Measurements from ENCODE around the gene CACNA1I. TPM values are rescaled to one million over a fixed set of nuclear protein-coding genes. Genes with fewer than 3 reads are reported as not detected.
"Not testable (repeated sequence)": the region's sequence is repeated elsewhere in the genome, so short reads cannot be mapped to it uniquely, and the experiment has no call there.

The CACNA1I gene
- under 1 TPM in 3 of 4 donors, not detected in 1; under 0.01 to 0.39 (median 0.33) TPM for total RNA-seq

DNA sequence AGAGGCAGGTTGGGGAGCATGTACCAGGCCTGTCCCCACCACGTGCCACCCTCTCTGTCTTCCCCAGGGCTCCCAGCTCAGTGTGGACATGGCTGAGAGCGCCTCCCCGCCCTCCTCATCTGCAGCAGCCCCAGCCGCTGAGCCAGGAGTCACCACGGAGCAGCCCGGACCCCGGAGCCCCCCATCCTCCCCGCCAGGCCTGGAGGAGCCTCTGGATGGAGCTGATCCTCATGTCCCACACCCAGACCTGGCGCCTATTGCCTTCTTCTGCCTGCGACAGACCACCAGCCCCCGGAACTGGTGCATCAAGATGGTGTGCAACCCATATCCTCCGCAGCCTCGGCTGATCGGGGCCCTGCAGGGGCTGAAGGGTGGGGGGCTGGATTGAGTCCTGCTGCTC lies at the start of gene CACNA1I:
CACNA1I (plus strand) TSS at position 89 of the 400 bp plus-strand sequence; CDS start at position 89, 0 bp downstream.
- Histone ChIP-seq H3K27ac (replicated peaks in 1 of 4) (no peak within 1 kb of the TSS), H3K9me3 (no peaks in the 10 kb centered on the region), H3K4me1 (no peaks in the 10 kb centered on the region), H3K27me3 (peaks cover 0 to 57% (median 0%) of the 10 kb centered on the region in 4 donors), H3K4me3 (no peak within 1 kb of the TSS), H3K36me3 (no peaks in the 10 kb centered on the region)
- intact Hi-C loops (cut with DNase I) = no loop called here
- no peak for TF ChIP-seq EP300 (IDR thresholded peaks at IDR 0.05)
- no peak for TF ChIP-seq POLR2A (IDR thresholded peaks at IDR 0.05; ENCODE audit: low read depth)
- TF ChIP-seq, protein P1, sequence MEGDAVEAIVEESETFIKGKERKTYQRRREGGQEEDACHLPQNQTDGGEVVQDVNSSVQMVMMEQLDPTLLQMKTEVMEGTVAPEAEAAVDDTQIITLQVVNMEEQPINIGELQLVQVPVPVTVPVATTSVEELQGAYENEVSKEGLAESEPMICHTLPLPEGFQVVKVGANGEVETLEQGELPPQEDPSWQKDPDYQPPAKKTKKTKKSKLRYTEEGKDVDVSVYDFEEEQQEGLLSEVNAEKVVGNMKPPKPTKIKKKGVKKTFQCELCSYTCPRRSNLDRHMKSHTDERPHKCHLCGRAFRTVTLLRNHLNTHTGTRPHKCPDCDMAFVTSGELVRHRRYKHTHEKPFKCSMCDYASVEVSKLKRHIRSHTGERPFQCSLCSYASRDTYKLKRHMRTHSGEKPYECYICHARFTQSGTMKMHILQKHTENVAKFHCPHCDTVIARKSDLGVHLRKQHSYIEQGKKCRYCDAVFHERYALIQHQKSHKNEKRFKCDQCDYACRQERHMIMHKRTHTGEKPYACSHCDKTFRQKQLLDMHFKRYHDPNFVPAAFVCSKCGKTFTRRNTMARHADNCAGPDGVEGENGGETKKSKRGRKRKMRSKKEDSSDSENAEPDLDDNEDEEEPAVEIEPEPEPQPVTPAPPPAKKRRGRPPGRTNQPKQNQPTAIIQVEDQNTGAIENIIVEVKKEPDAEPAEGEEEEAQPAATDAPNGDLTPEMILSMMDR (IDR thresholded peaks at IDR 0.05) = no peak
- TF ChIP-seq POLR2AphosphoS5 (IDR thresholded peaks at IDR 0.05) = no peak
- 77% methylated on average over 11 of the region's 14 CpGs for WGBS
- DNase-seq (ENCODE audit: extremely low spot score) = no peak

DNA sequence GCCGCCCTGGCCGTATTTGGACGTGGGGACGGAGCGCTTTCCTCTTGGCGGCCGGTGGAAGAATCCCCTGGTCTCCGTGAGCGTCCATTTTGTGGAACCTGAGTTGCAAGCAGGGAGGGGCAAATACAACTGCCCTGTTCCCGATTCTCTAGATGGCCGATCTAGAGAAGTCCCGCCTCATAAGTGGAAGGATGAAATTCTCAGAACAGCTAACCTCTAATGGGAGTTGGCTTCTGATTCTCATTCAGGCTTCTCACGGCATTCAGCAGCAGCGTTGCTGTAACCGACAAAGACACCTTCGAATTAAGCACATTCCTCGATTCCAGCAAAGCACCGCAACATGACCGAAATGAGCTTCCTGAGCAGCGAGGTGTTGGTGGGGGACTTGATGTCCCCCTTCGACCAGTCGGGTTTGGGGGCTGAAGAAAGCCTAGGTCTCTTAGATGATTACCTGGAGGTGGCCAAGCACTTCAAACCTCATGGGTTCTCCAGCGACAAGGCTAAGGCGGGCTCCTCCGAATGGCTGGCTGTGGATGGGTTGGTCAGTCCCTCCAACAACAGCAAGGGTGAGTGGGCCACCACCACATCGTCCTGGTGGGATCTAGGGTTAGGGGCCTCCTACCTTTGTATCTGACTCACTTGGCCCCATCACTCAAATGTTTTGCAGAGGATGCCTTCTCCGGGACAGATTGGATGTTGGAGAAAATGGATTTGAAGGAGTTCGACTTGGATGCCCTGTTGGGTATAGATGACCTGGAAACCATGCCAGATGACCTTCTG lies 49.3 kb upstream of the CACNA1I start:
- Histone ChIP-seq H3K4me3 (peak overlapping the region; percentile 91 to 100 (median 96)), H3K36me3 (peaks cover 22 to 63% (median 48%) of the 10 kb centered on the region in 4 donors), H3K4me1 (peaks cover 54 to 68% (median 64%) of the 10 kb centered on the region in 4 donors), H3K27ac (replicated peaks in 1 of 4) (peak overlapping the region; percentile 99 to 100 (median 99))
- DNase-seq (ENCODE audit: extremely low spot score) = peak; percentile 94
- intact Hi-C loops (cut with DNase I) = loop anchor here (10.0 kb wide), 3 partner anchors 86 to 346 kb away; partner anchors contain the start of gene SYNGR1
- TF ChIP-seq POLR2AphosphoS5 (IDR thresholded peaks at IDR 0.05) = peak in 1 of 2 donors; percentile 62
- H3K27me3 ChIP-seq, H3K9me3 ChIP-seq: not testable (repeated sequence)
- 7% methylated on average over 13 of the region's 28 CpGs for WGBS

DNA sequence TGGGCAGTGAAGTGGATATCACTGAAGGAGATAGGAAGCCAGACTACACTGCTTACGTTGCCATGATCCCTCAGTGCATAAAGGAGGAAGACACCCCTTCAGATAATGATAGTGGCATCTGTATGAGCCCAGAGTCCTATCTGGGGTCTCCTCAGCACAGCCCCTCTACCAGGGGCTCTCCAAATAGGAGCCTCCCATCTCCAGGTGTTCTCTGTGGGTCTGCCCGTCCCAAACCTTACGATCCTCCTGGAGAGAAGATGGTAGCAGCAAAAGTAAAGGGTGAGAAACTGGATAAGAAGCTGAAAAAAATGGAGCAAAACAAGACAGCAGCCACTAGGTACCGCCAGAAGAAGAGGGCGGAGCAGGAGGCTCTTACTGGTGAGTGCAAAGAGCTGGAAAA lies 48.5 kb upstream of the CACNA1I start:
- peaks cover 22 to 60% (median 46%) of the 10 kb centered on the region in 4 donors for H3K36me3 ChIP-seq
- H3K27ac ChIP-seq (replicated peaks in 1 of 4) = peak overlapping the region; percentile 99 to 100 (median 99)
- not testable (repeated sequence) for H3K27me3 ChIP-seq; H3K9me3 ChIP-seq; DNase-seq (ENCODE audit: extremely low spot score)
- intact Hi-C loops (cut with DNase I) = loop anchor here (10.0 kb wide), 3 partner anchors 87 to 347 kb away; partner anchors contain the start of gene SYNGR1
- H3K4me3 ChIP-seq = peak overlapping the region; percentile 91 to 100 (median 96)
- WGBS = 16% methylated on average over 5 of the region's 5 CpGs
- H3K4me1 ChIP-seq = peaks cover 54 to 74% (median 72%) of the 10 kb centered on the region in 4 donors

DNA sequence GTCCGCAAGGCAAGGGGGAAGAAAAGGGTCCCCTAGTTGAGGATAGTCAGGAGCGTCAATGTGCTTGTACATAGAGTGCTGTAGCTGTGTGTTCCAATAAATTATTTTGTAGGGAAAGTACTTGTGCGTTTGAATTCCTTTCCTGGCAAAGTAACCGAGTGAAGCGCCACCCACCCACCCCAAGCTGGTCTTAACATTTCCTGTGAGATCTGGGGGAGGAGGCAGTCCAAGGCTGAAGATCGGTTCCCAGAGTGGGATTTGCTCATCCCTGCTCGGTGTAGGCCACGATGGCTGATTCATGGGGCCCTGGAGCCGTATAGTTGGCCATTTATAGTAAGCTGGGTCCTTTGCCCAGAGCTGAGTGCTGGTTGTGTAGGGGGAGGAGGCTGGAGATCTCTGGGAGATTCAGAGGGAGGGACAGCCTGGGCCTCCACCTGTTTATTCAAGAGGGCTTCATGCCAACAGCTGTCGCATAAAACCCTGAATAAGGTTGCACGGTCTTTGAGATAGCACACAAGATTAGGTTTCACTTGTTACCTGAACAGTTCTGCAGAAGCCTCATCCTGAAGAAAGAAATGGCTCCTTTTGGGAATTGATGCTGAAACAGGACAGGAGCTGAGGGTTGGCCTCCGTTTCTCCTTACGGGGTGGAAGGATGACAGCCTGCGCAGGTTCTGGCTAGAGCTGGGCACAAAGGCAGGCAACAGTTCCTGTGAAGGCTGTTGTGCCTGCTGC lies 47.8 kb upstream of the CACNA1I start:
- Histone ChIP-seq H3K4me1 (peaks cover 56 to 81% (median 78%) of the 10 kb centered on the region in 4 donors), H3K4me3 (peak overlapping the region; percentile 91 to 100 (median 96)), H3K9me3 (no peaks in the 10 kb centered on the region), H3K27me3 (no peaks in the 10 kb centered on the region), H3K27ac (replicated peaks in 1 of 4) (peak overlapping the region; percentile 99 to 100 (median 99)), H3K36me3 (peaks cover 22 to 57% (median 46%) of the 10 kb centered on the region in 4 donors)
- WGBS = 5% methylated on average over 9 of the region's 14 CpGs
- no peak for DNase-seq (ENCODE audit: extremely low spot score)
- intact Hi-C loops (cut with DNase I) = loop anchor here (10.0 kb wide), 3 partner anchors 88 to 348 kb away; partner anchors contain the start of gene SYNGR1
- TF ChIP-seq POLR2A (IDR thresholded peaks at IDR 0.05; ENCODE audit: low read depth) (no peak), EP300 (IDR thresholded peaks at IDR 0.05) (no peak), POLR2AphosphoS5 (IDR thresholded peaks at IDR 0.05) (peak; percentile 60 to 67)
- TF ChIP-seq, protein P1 (IDR thresholded peaks at IDR 0.05) = no peak

DNA sequence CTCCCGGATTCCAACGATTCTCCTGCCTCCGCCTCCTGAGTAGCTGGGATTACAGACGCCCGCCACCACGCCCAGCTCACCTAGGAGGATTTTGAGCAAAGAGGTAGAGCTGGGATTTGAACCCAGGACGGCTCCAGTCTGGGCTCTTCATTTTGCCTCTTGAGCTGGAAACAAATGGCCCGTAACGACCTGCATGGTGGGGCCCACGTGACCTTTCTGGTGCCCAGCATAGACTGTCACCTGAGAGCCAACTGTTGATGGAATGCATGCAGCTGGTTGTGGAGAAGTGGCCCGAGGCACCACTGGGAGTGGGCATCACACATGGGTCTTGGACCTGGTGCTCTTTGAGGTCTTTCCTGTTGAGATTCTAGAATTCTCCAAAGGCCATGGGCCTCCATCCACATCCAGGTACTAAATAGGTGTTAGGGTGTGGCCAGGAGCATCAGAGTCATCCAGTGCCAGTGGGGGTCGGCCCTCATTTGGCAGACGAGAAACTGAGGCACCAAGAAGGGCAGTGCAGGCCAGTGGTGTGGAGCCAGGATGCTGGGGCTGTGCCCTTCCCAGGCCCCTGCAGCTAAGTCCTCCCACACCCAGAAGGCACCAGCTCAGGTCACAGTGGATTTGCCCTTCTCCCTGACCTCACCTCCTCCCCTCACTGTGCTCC lies 46.3 kb upstream of the CACNA1I start:
- intact Hi-C loops (cut with DNase I) = loop anchor here (10.0 kb wide), 3 partner anchors 89 to 349 kb away; partner anchors contain the start of gene SYNGR1
- H3K4me1 ChIP-seq = peaks cover 60 to 82% (median 80%) of the 10 kb centered on the region in 4 donors
- peaks cover 22 to 68% (median 53%) of the 10 kb centered on the region in 4 donors for H3K36me3 ChIP-seq
- peak overlapping the region; percentile 25 to 100 (median 92) for H3K4me3 ChIP-seq
- no peaks in the 10 kb centered on the region for H3K9me3 ChIP-seq
- peak overlapping the region; percentile 99 to 100 (median 99) for H3K27ac ChIP-seq (replicated peaks in 1 of 4)
- TF ChIP-seq POLR2AphosphoS5 (IDR thresholded peaks at IDR 0.05) = no peak
- no peak for TF ChIP-seq POLR2A (IDR thresholded peaks at IDR 0.05; ENCODE audit: low read depth)
- TF ChIP-seq, protein P1 (IDR thresholded peaks at IDR 0.05) = no peak
- no peak for TF ChIP-seq EP300 (IDR thresholded peaks at IDR 0.05)
- no peak for DNase-seq (ENCODE audit: extremely low spot score)
- H3K27me3 ChIP-seq = no peaks in the 10 kb centered on the region
- 73% methylated on average over 13 of the region's 13 CpGs for WGBS

Data from esophagus muscularis mucosa (tissue), 4 donors.